Measurements from ENCODE around the gene ITGAE. TPM values are rescaled to one million over a fixed set of nuclear protein-coding genes. Genes with fewer than 3 reads are reported as not detected.
"Not testable (repeated sequence)": the region's sequence is repeated elsewhere in the genome, so short reads cannot be mapped to it uniquely, and the experiment has no call there.

ITGAE gene
- total RNA-seq (10 to 100 TPM; 16.0 to 20.5 TPM), polyA plus RNA-seq (10 to 100 TPM; 35.4 to 57.0 TPM)
- long read RNA-seq, donor 1, partial matches to known transcripts, result 2 of 7 reads
- long read RNA-seq, donor 1, other reads (novel, unspliced or antisense), result 1 of 7 reads
- long read RNA-seq, donor 2, transcript ITGAE-207 (4 exons, 672 nt), result major isoform, 10 of 11 reads
- long read RNA-seq, donor 2, partial matches to known transcripts, result 0 of 11 reads
- long read RNA-seq, donor 2, other reads (novel, unspliced or antisense), result 0 of 11 reads

DNA sequence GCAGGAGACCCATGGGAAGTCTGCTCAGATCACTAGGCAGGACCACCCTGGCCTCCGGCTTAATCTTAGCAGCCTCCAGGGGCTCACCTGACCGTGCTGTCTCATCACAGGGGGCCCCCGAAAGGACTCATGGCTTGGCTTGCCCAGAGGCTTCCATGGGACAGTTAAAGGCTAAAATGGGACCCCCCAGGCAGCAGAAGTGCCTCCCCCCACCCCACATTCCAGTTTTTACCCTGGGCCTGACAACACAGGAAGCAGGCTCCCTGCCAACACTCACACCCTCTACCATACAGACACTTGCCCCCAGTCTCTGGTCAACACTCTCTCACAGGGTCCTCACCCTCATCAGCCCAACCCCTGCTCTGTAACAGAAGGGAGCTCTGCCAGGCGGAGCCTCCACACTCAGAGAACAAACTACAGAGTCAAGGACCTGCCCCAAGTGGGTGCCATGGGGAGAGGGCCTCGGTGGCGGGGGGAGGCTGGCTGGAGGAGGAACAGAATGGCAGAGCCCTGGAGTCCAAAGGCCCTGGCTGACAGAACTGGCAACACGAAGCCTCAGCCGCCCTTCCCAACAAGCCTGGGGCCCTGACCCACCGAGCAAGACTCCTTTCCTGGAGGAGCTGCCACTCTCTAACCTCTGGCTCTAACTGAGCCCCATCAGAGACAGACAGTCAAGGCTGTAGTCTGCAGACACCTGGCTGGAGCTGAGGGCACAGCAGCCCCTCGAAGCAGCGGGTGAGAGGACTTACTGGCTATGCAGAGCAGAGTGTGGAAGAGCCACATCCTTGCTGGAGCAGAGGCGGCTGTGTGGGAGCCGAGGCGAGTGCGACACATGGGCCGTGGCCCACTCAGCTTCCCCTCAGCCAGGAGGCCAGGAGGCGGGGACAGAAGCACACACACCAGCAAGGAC lies at the start of gene ITGAE:
Gene ITGAE, minus strand, starts transcription at position 827 of the 910 bp plus-strand sequence. Its CDS starts 44 bp downstream, at position 783.
- no peaks in the 10 kb centered on the region for H3K27me3 ChIP-seq (ENCODE audit: control insufficient read depth in 1 of 2, insufficient read depth in 2 of 2, low read length in 1 of 2)
- no peaks in the 10 kb centered on the region for H3K4me1 ChIP-seq (ENCODE audit: control insufficient read depth in 1 of 2, insufficient read depth in 2 of 2, low read length in 2 of 2)
- no peaks in the 10 kb centered on the region for H3K36me3 ChIP-seq (ENCODE audit: control insufficient read depth in 1 of 2, insufficient read depth in 2 of 2, low read length in 1 of 2)
- intact Hi-C loops (cut with DNase I), result no loop called here
- 72 to 78% methylated on average over 17 of the region's 17 CpGs for WGBS, 2 donors
- ATAC-seq (ENCODE audit: low FRiP score), result no peak
- H3K9me3 ChIP-seq (ENCODE audit: control insufficient read depth, low read length), result no peaks in the 10 kb centered on the region
- H3K27ac ChIP-seq (ENCODE audit: low read depth in 1 of 2, low read length in 2 of 2), result no peak within 1 kb of the TSS
- DNase-seq, result peak in 1 of 2 donors; percentile 64
- no peak within 1 kb of the TSS for H3K4me3 ChIP-seq (ENCODE audit: low read length in 2 of 2)

DNA sequence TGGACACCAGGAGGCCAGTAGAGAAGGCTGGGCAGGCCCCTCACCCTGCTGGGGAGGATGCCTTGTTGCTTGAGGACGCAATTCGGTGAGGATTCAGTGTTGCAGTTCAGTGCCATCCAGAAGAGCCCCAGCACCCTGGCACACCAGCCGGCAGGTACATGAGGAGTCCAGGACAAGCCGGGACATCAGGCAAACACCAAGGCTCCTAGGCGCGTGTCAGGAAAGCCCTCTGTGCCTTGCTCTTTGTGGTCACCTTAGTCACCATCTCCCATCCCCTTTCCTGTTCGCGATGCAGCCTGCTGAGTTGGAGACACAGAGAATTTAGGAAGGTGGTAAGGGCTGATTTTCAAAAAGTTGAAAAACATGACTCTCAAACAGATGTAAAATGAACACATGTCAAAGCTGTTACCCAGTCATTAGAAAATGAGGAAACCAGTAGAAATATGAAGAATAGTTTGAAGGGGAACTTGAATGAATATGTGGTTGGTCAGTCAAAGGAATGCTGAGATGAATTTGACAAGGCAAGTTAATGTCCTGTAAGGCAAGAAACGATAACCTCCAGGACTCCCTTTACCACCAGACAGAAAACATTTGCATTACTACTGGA lies 47.3 kb upstream of the ITGAE start:
- DNase-seq, result peak in 1 of 2 donors; percentile 25
- Histone ChIP-seq H3K27me3 (ENCODE audit: control insufficient read depth in 1 of 2, insufficient read depth in 2 of 2, low read length in 1 of 2) (no peaks in the 10 kb centered on the region), H3K27ac (ENCODE audit: low read depth in 1 of 2, low read length in 2 of 2) (no peak overlapping the region), H3K9me3 (ENCODE audit: control insufficient read depth, low read length) (no peaks in the 10 kb centered on the region), H3K36me3 (ENCODE audit: control insufficient read depth in 1 of 2, insufficient read depth in 2 of 2, low read length in 1 of 2) (no peaks in the 10 kb centered on the region), H3K4me3 (ENCODE audit: low read length in 2 of 2) (no peak overlapping the region), H3K4me1 (ENCODE audit: control insufficient read depth in 1 of 2, insufficient read depth in 2 of 2, low read length in 2 of 2) (no peaks in the 10 kb centered on the region)
- ATAC-seq (ENCODE audit: low FRiP score), result no peak
- 87 to 88% methylated on average over 9 of the region's 9 CpGs for WGBS, 2 donors
- intact Hi-C loops (cut with DNase I), result loop anchor here in 1 of 2 donors (10.0 kb wide), 1 partner anchor 114 kb away; no protein-coding TSS in a partner anchor

DNA sequence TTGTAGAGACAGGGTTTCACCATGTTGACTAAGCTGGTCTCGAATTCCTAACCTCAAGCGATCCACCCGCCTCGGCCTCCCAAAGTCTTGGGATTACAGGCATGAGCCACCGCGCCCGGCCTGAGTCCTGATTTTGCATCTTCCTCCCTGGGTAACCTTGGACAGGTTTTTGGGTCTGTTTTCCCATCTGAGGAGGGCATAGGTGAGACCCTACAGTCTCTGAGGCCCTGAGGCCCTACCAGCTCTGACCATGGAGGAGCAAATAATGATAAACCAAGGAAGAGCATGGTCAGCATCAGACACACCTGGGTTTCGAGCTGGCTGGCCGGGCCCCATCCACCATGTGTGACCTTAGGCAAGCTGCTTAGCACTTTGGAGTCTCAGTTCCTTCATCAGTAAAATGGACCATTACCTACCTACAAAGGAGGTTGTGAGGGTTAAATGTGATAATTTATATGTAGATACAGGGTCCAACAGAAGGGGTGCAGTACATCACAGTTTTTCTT lies 46.2 kb upstream of the ITGAE start:
- intact Hi-C loops (cut with DNase I), result loop anchor here in 1 of 2 donors (10.0 kb wide), 1 partner anchor 112 kb away; no protein-coding TSS in a partner anchor

DNA sequence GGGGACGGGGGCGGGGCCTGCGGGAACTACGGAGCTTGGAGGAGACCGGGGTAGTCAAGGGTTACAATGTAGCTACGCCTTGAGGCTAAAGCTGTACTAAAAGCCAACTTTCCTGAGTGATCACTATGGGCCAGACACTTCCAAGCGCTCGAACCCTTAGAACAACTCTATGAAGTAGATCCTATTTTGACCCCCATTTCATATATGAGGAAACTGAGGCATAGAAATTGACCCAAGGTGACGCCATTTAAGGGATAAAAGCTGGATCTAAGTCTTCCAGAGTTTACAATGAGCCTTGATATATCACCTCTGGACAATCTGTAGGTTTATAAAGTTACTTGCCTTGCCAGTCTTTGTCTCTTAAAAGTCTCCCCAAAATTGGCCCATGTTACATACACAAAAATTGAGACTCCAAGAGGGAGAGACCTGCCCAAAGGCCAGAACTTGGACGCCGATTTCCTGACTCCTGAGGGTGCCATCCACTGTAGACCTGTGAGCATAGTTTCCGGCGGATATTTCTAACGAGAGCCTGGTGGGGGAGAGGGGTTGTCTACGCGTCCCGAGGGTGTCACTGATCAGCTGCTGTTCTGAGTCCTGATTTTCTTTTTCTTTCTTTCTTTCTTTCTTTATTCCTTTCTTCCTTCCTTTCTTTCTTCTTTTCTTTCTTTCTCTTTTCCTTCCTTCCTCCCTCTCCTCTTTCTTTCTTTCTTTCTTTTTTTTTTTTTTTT lies 45.6 kb upstream of the ITGAE start:
- intact Hi-C loops (cut with DNase I), result loop anchor here in 1 of 2 donors (10.0 kb wide), 1 partner anchor 112 kb away; no protein-coding TSS in a partner anchor

More for the DNA sequence above, 46.2 kb upstream of the ITGAE start:
- 90 to 95% methylated on average over 9 of the region's 9 CpGs for whole genome bisulfite sequencing, 2 donors
- Histone ChIP-seq H3K9me3 (ENCODE audit: control insufficient read depth, low read length) (no peaks in the 10 kb centered on the region), H3K4me3 (ENCODE audit: low read length in 2 of 2) (no peak overlapping the region), H3K27me3 (ENCODE audit: control insufficient read depth in 1 of 2, insufficient read depth in 2 of 2, low read length in 1 of 2) (no peaks in the 10 kb centered on the region), H3K4me1 (ENCODE audit: control insufficient read depth in 1 of 2, insufficient read depth in 2 of 2, low read length in 2 of 2) (no peaks in the 10 kb centered on the region), H3K27ac (ENCODE audit: low read depth in 1 of 2, low read length in 2 of 2) (no peak overlapping the region), H3K36me3 (ENCODE audit: control insufficient read depth in 1 of 2, insufficient read depth in 2 of 2, low read length in 1 of 2) (no peaks in the 10 kb centered on the region)
- DNase-seq (peak in 1 of 2 donors; percentile 71), ATAC-seq (ENCODE audit: low FRiP score) (no peak)

GRCh38 chr17:3845621-3846436 lies 44.8 kb upstream of the ITGAE start, which contains the start of gene NCBP3:
TSS of gene NCBP3 (minus strand) at chr17:3846246. CDS start at chr17:3846223, 23 bp downstream.
- no peaks in the 10 kb centered on the region for H3K27me3 ChIP-seq (ENCODE audit: control insufficient read depth in 1 of 2, insufficient read depth in 2 of 2, low read length in 1 of 2)
- no peaks in the 10 kb centered on the region for H3K36me3 ChIP-seq (ENCODE audit: control insufficient read depth in 1 of 2, insufficient read depth in 2 of 2, low read length in 1 of 2)
- peak within 1 kb of the TSS; percentile 92 for H3K4me3 ChIP-seq (ENCODE audit: low read length in 2 of 2)
- 1% methylated on average over 71 to 76 of the region's 76 CpGs for WGBS, 2 donors
- H3K9me3 ChIP-seq (ENCODE audit: control insufficient read depth, low read length), result no peaks in the 10 kb centered on the region
- DNase-seq (peak; percentile 92 to 96), ATAC-seq (ENCODE audit: low FRiP score) (peak; percentile 99)
- intact Hi-C loops (cut with DNase I), result loop anchor here in 1 of 2 donors (10.0 kb wide), 1 partner anchor 111 kb away; no protein-coding TSS in a partner anchor
- H3K4me1 ChIP-seq (ENCODE audit: control insufficient read depth in 1 of 2, insufficient read depth in 2 of 2, low read length in 2 of 2), result no peaks in the 10 kb centered on the region
- peak within 1 kb of the TSS; percentile 31 to 41 for H3K27ac ChIP-seq (ENCODE audit: low read depth in 1 of 2, low read length in 2 of 2)

More for the DNA sequence above, 45.6 kb upstream of the ITGAE start:
- ATAC-seq (ENCODE audit: low FRiP score) (no peak), DNase-seq (peak in 1 of 2 donors; percentile 55)
- no peaks in the 10 kb centered on the region for H3K36me3 ChIP-seq (ENCODE audit: control insufficient read depth in 1 of 2, insufficient read depth in 2 of 2, low read length in 1 of 2)
- H3K9me3 ChIP-seq (ENCODE audit: control insufficient read depth, low read length), result no peaks in the 10 kb centered on the region
- H3K27me3 ChIP-seq (ENCODE audit: control insufficient read depth in 1 of 2, insufficient read depth in 2 of 2, low read length in 1 of 2), result no peaks in the 10 kb centered on the region
- no peak overlapping the region for H3K27ac ChIP-seq (ENCODE audit: low read depth in 1 of 2, low read length in 2 of 2)
- 45 to 46% methylated on average over 17 of the region's 17 CpGs for WGBS, 2 donors
- no peak overlapping the region for H3K4me3 ChIP-seq (ENCODE audit: low read length in 2 of 2)
- no peaks in the 10 kb centered on the region for H3K4me1 ChIP-seq (ENCODE audit: control insufficient read depth in 1 of 2, insufficient read depth in 2 of 2, low read length in 2 of 2)

DNA sequence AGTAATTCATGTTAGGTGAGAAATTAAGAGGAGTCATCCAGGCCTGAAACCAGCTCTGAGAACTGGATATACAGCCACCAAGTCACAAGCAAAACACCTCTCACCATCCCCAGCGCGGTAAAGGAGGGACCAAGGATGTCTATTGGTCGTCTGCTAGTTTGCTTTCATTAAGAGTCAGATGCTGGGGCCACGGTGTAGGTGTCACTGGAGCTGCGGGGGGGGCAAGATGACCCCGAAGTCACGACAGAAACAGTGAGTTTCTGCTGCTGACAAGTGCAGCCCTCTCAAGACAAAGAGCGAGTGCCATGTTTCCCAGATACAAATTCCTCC lies 44.3 kb upstream of the ITGAE start:
- Histone ChIP-seq H3K4me1 (ENCODE audit: control insufficient read depth in 1 of 2, insufficient read depth in 2 of 2, low read length in 2 of 2) (no peaks in the 10 kb centered on the region), H3K27ac (ENCODE audit: low read depth in 1 of 2, low read length in 2 of 2) (no peak overlapping the region), H3K27me3 (ENCODE audit: control insufficient read depth in 1 of 2, insufficient read depth in 2 of 2, low read length in 1 of 2) (no peaks in the 10 kb centered on the region), H3K9me3 (ENCODE audit: control insufficient read depth, low read length) (no peaks in the 10 kb centered on the region), H3K36me3 (ENCODE audit: control insufficient read depth in 1 of 2, insufficient read depth in 2 of 2, low read length in 1 of 2) (no peaks in the 10 kb centered on the region), H3K4me3 (ENCODE audit: low read length in 2 of 2) (peak overlapping the region; percentile 92)
- DNase-seq, result peak in 1 of 2 donors; percentile 73
- WGBS, 2 donors, result 0% methylated on average over 8 of the region's 8 CpGs
- peak; percentile 3 for ATAC-seq (ENCODE audit: low FRiP score)
- intact Hi-C loops (cut with DNase I), result loop anchor here in 1 of 2 donors (10.0 kb wide), 1 partner anchor 110 kb away; no protein-coding TSS in a partner anchor

DNA sequence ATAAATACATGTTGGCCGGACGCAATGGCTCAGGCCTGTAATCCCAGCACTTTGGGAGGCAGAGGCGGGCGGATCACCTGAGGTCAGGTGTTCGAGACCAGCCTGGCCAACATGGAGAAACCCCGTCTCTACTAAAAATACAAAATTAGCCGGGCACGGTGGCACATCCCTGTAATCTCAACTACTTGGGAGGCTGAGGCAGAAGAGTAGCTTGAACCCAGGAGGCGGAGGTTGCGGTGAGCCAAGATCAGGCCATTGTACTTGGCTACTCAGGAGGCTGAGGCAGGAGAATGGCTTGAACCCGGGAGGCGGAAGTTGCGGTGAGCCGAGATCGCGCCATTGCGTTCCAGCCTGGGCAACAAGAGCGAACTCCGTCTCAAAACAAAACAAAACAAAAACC lies 43.6 kb upstream of the ITGAE start:
- not testable (repeated sequence) for H3K4me3 ChIP-seq (ENCODE audit: low read length in 2 of 2); H3K4me1 ChIP-seq (ENCODE audit: control insufficient read depth in 1 of 2, insufficient read depth in 2 of 2, low read length in 2 of 2); H3K9me3 ChIP-seq (ENCODE audit: control insufficient read depth, low read length); H3K36me3 ChIP-seq (ENCODE audit: control insufficient read depth in 1 of 2, insufficient read depth in 2 of 2, low read length in 1 of 2); H3K27me3 ChIP-seq (ENCODE audit: control insufficient read depth in 1 of 2, insufficient read depth in 2 of 2, low read length in 1 of 2); H3K27ac ChIP-seq (ENCODE audit: low read depth in 1 of 2, low read length in 2 of 2); ATAC-seq (ENCODE audit: low FRiP score)
- DNase-seq, result peak in 1 of 2 donors; percentile 49
- intact Hi-C loops (cut with DNase I), result loop anchor here in 1 of 2 donors (10.0 kb wide), 1 partner anchor 110 kb away; no protein-coding TSS in a partner anchor
- WGBS, 2 donors, result 93 to 94% methylated on average over 19 of the region's 19 CpGs
